Mesendoderm (in vitro differentiated cells): ENCODE data around the gene MTA1.

Source experiments
- DNase-seq: peaks from one replicate; pipeline ENCODE4 v3.0.0; 2013
- H2AK5ac ChIP-seq: 2 replicates; pipeline ENCODE4 v1.6.1; 2013; ENCODE audit warnings: low read length, inconsistent platforms
- H2BK120ac ChIP-seq: 2 replicates; pipeline ENCODE4 v1.6.1; 2013; ENCODE audit warnings: low read depth, mild to moderate bottlenecking, low read length, moderate library complexity, mixed read lengths
- H2BK15ac ChIP-seq: replicated peaks from 2 replicates; pipeline ENCODE4 v1.6.1; 2013; ENCODE audit warnings: low read depth, mild to moderate bottlenecking, moderate library complexity
- H2BK5ac ChIP-seq: 2 replicates; pipeline ENCODE4 v1.6.1; 2013; ENCODE audit warnings: low read length, inconsistent platforms
- H3K18ac ChIP-seq: 2 replicates; pipeline ENCODE4 v1.6.1; 2013; ENCODE audit warnings: mild to moderate bottlenecking, low read length, mixed read lengths
- H3K23ac ChIP-seq: one replicate; pipeline ENCODE4 v1.6.1; 2013; ENCODE audit warnings: low read length
- H3K27ac ChIP-seq: 2 replicates; pipeline ENCODE4 v1.5.1; 2013; ENCODE audit warnings: low read depth, mild to moderate bottlenecking, inconsistent platforms, low read length, moderate library complexity
- H3K27me3 ChIP-seq: 2 replicates; pipeline ENCODE4 v1.6.1; 2013; ENCODE audit warnings: low read length, control low read depth, mild to moderate bottlenecking, inconsistent platforms; ENCODE audit not compliant: insufficient read depth, poor library complexity
- H3K36me3 ChIP-seq: 2 replicates; pipeline ENCODE4 v1.6.1; 2013; ENCODE audit warnings: low read length, inconsistent platforms; ENCODE audit not compliant: control insufficient read depth, insufficient read depth
- H3K4ac ChIP-seq: one replicate; pipeline ENCODE4 v1.6.1; 2013; ENCODE audit warnings: low read depth, mild to moderate bottlenecking, low read length, moderate library complexity
- H3K4me1 ChIP-seq: 2 replicates; pipeline ENCODE4 v1.6.1; 2013; ENCODE audit warnings: low read depth, low read length, inconsistent platforms; ENCODE audit not compliant: control insufficient read depth
- H3K4me2 ChIP-seq: 2 replicates; pipeline ENCODE4 v1.6.1; 2013; ENCODE audit warnings: low read length
- H3K4me3 ChIP-seq: 2 replicates; pipeline ENCODE4 v1.5.1; 2013; ENCODE audit warnings: mild to moderate bottlenecking, low read length
- H3K56ac ChIP-seq: one replicate; pipeline ENCODE4 v1.6.1; 2013; ENCODE audit warnings: low read length
- H3K79me1 ChIP-seq: 2 replicates; pipeline ENCODE4 v1.6.1; 2013; ENCODE audit warnings: low read length, inconsistent platforms
- H3K79me2 ChIP-seq: 2 replicates; pipeline ENCODE4 v1.6.1; 2013; ENCODE audit warnings: mild to moderate bottlenecking, low read length; ENCODE audit not compliant: control insufficient read depth, insufficient read depth
- H3K9ac ChIP-seq: 2 replicates; pipeline ENCODE4 v1.6.1; 2013; ENCODE audit warnings: low read length, inconsistent platforms
- H4K5ac ChIP-seq: one replicate; pipeline ENCODE4 v1.6.1; 2013; ENCODE audit warnings: low read length
- H4K8ac ChIP-seq: one replicate; pipeline ENCODE4 v1.6.1; 2013; ENCODE audit warnings: low read depth, mild to moderate bottlenecking, control low read depth, low read length, moderate library complexity
- WGBS: extraction: QIAGEN DNeasy Blood & Tissue Kit; methylation state at CpG from one replicate; pipeline ENCODE4 v1.1.7; 2013; ENCODE audit warnings: low lambda C conversion rate, missing lambda C conversion rate; ENCODE audit not compliant: insufficient coverage; ENCODE audit errors: extremely low coverage; 5-methylcytosine and 5-hydroxymethylcytosine counted together

The MTA1 gene

GRCh38 chr14:105440554-105440900 lies 20.9 kb downstream of the MTA1 start:
- no peak for DNase-seq
- Histone ChIP-seq H3K4me3 (no peak overlapping the region), H3K4me1 (no peaks in the 10 kb centered on the region), H3K56ac (no peak overlapping the region), H3K23ac (no peak overlapping the region), H4K8ac (no peak overlapping the region), H2AK5ac (no peak overlapping the region), H3K36me3 (no peaks in the 10 kb centered on the region), H3K79me2 (peaks cover 29% of the 10 kb centered on the region), H3K4me2 (no peak overlapping the region), H3K79me1 (peaks cover 31% of the 10 kb centered on the region), H3K27ac (no peak overlapping the region), H3K9ac (no peak overlapping the region), H3K4ac (no peak overlapping the region), H2BK120ac (no peak overlapping the region), H3K18ac (no peak overlapping the region), H2BK15ac (no peak overlapping the region), H3K27me3 (no peaks in the 10 kb centered on the region), H2BK5ac (no peak overlapping the region), H4K5ac (no peak overlapping the region)
- WGBS: no CpG with 5 or more reads among the region's 15 CpGs

DNA sequence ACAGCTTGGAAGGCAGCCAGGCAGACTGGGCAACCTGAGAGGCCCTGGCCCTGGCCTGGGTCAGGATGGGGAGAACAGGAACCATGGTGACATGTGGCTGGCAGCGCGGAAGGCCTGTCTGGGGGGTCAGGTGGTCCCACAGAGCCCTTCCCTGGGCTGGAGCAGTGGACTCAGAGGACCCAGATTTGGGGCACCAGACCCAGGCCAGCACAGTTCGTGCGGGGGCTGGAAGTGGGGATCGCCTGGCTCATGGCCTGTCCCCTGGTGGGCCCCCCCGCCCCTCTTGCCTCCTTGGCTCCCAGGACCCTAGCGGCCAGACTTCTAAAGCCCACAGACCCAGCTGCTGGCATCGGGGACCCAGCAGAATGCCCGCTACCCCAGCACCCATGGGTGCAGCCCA lies 21.4 kb downstream of the MTA1 start:
- Histone ChIP-seq H3K36me3 (no peaks in the 10 kb centered on the region), H3K79me2 (peaks cover 26% of the 10 kb centered on the region)

DNA sequence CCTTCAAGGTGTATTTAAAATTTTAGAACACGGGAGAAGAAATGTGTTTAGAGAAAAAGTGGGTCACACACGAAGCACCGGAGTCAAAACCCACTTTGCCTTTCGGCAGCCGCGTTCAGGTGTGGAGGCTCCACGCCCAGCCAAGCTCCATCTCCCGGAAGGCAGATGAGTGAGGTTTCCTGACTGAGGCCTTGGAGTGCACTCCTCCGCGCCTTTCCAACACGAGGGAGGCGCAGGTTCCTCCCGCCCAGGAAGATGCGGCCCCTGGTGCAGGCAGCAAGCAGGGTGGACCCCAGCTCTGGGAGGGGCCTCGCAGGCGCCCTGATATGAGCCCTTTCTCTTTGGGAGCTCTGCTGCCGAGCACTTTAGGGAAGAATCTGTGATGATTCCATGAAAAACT lies 22.5 kb downstream of the MTA1 start:
- no CpG with 5 or more reads among the region's 17 CpGs for WGBS
- Histone ChIP-seq H4K8ac (no peak overlapping the region), H3K79me1 (peaks cover 30% of the 10 kb centered on the region), H3K4ac (no peak overlapping the region), H2BK5ac (no peak overlapping the region), H2BK15ac (no peak overlapping the region), H2AK5ac (no peak overlapping the region), H3K79me2 (peaks cover 16% of the 10 kb centered on the region), H3K36me3 (no peaks in the 10 kb centered on the region), H2BK120ac (no peak overlapping the region), H3K9ac (no peak overlapping the region), H4K5ac (no peak overlapping the region), H3K56ac (no peak overlapping the region), H3K27me3 (no peaks in the 10 kb centered on the region), H3K23ac (no peak overlapping the region), H3K4me3 (no peak overlapping the region), H3K4me1 (no peaks in the 10 kb centered on the region), H3K27ac (no peak overlapping the region), H3K18ac (no peak overlapping the region), H3K4me2 (no peak overlapping the region)
- no peak for DNase-seq

More for the DNA sequence above, 21.4 kb downstream of the MTA1 start:
- Histone ChIP-seq H3K27ac (no peak overlapping the region), H3K23ac (no peak overlapping the region), H3K4me2 (no peak overlapping the region), H2BK120ac (no peak overlapping the region), H3K4ac (no peak overlapping the region), H3K9ac (no peak overlapping the region), H4K8ac (no peak overlapping the region), H3K4me1 (no peaks in the 10 kb centered on the region), H3K27me3 (no peaks in the 10 kb centered on the region), H3K56ac (no peak overlapping the region), H2BK5ac (no peak overlapping the region), H2AK5ac (no peak overlapping the region), H3K18ac (no peak overlapping the region), H2BK15ac (no peak overlapping the region), H3K79me1 (peaks cover 32% of the 10 kb centered on the region), H4K5ac (no peak overlapping the region), H3K4me3 (no peak overlapping the region)
- WGBS: no CpG with 5 or more reads among the region's 9 CpGs
- no peak for DNase-seq

DNA sequence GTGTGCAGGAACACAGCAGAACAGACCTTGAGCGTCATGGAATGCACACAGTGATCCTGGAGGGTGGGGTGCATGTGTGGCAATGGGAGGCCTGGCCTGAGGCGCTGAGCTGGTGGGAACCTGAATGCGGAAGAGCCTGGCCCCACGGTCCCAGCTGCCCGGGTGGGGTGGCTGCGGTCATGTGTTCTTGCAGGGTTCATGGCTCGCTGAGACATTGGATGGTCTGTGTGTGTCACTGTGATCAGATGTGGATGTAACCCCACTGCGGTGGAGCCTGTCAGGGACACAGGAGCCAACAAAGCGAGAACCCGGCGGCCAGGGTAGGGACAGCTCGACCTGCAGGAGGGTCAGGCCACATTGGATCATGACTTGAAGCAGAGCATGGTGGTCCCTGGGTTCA lies 23.2 kb downstream of the MTA1 start:
- Histone ChIP-seq H4K8ac (no peak overlapping the region), H3K36me3 (no peaks in the 10 kb centered on the region), H3K18ac (no peak overlapping the region), H2AK5ac (no peak overlapping the region), H3K23ac (no peak overlapping the region), H3K27me3 (no peaks in the 10 kb centered on the region), H3K4me1 (no peaks in the 10 kb centered on the region), H3K79me2 (peaks cover 9% of the 10 kb centered on the region), H2BK15ac (no peak overlapping the region), H3K4ac (no peak overlapping the region), H3K27ac (no peak overlapping the region), H4K5ac (no peak overlapping the region), H3K56ac (no peak overlapping the region), H3K9ac (no peak overlapping the region), H2BK120ac (no peak overlapping the region), H3K4me3 (no peak overlapping the region), H3K4me2 (no peak overlapping the region), H3K79me1 (peaks cover 24% of the 10 kb centered on the region), H2BK5ac (no peak overlapping the region)
- DNase-seq: no peak
- WGBS: no CpG with 5 or more reads among the region's 12 CpGs

DNA sequence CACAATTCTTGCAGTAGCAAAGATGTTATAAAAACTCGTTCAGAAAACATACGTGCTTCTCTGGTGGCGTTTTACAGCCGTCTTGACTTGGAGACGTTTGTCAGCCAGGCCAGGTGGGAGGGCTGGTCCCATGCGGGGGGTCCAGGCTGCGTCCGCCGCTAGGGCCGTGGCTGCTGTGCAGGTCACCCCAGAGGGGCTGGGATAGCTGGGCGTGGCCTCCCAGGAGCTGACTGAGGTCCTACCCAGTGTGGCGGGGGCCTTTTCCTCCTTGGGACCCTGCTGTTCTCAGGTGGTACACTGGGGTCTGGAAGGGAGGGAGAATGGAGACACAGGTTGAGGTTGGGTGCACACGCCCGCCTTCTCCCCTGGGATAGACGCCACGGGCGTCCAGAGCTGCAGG lies 25.2 kb downstream of the MTA1 start:
- H2BK15ac ChIP-seq: no peak overlapping the region
- H2BK5ac ChIP-seq: no peak overlapping the region
- H2BK120ac ChIP-seq: no peak overlapping the region
- H3K4me2 ChIP-seq: no peak overlapping the region
- no peak overlapping the region for H3K4ac ChIP-seq
- H3K18ac ChIP-seq: no peak overlapping the region
- no peak overlapping the region for H3K56ac ChIP-seq
- H3K27me3 ChIP-seq: no peaks in the 10 kb centered on the region
- H2AK5ac ChIP-seq: no peak overlapping the region
- H3K36me3 ChIP-seq: no peaks in the 10 kb centered on the region
- peaks cover 17% of the 10 kb centered on the region for H3K79me1 ChIP-seq
- H3K4me1 ChIP-seq: no peaks in the 10 kb centered on the region
- no peak overlapping the region for H3K9ac ChIP-seq
- no peak overlapping the region for H4K8ac ChIP-seq
- no CpG with 5 or more reads among the region's 17 CpGs for WGBS
- no peak overlapping the region for H3K4me3 ChIP-seq
- no peak overlapping the region for H3K27ac ChIP-seq
- H4K5ac ChIP-seq: no peak overlapping the region
- no peak overlapping the region for H3K23ac ChIP-seq
- peaks cover 2% of the 10 kb centered on the region for H3K79me2 ChIP-seq
- no peak for DNase-seq

- H3K79me2 ChIP-seq: peaks cover 2% of the 10 kb centered on the region
- no peak overlapping the region for H4K5ac ChIP-seq
- H4K8ac ChIP-seq: no peak overlapping the region
- H3K27ac ChIP-seq: no peak overlapping the region
- peaks cover 13% of the 10 kb centered on the region for H3K79me1 ChIP-seq
- no peaks in the 10 kb centered on the region for H3K27me3 ChIP-seq
- H2BK15ac ChIP-seq: no peak overlapping the region
- H3K23ac ChIP-seq: no peak overlapping the region
- no peak overlapping the region for H3K18ac ChIP-seq
- DNase-seq: no peak
- no peak overlapping the region for H2BK5ac ChIP-seq
- H3K4ac ChIP-seq: no peak overlapping the region
- no peak overlapping the region for H3K4me2 ChIP-seq
- no peak overlapping the region for H3K4me3 ChIP-seq
- no peak overlapping the region for H3K56ac ChIP-seq
- no peak overlapping the region for H2AK5ac ChIP-seq
- H3K9ac ChIP-seq: no peak overlapping the region
- no CpG with 5 or more reads among the region's 24 CpGs for WGBS
- no peak overlapping the region for H2BK120ac ChIP-seq
- H3K4me1 ChIP-seq: no peaks in the 10 kb centered on the region
- H3K36me3 ChIP-seq: no peaks in the 10 kb centered on the region
These were observed 25.7 kb downstream of the MTA1 start for GRCh38 chr14:105445290-105445689.
